Stimulated activated CD8-positive, alpha-beta memory T cell treated with anti-CD3 and anti-CD28 coated beads, Interleukin-12 subunit alpha, Interleukin-12 subunit beta, amount 100 ng/mL, for 4 hours (primary cell): ENCODE results near the gene SDSL.

ENCODE experiments used
- DNase-seq: peaks from one replicate; pipeline ENCODE4 v3.0.0-alpha.2; 2020; ENCODE audit warnings: low read depth

SDSL gene

GRCh38 chr12:113468365-113469223 lies 46.4 kb downstream of the SDSL start:
- no peak for DNase-seq

- no peak for DNase-seq
These were observed 47.2 kb downstream of the SDSL start for GRCh38 chr12:113469224-113469948.

GRCh38 chr12:113469949-113470743 lies 48.0 kb downstream of the SDSL start:
- DNase-seq = no peak

- no peak for DNase-seq
These were observed 48.9 kb downstream of the SDSL start for GRCh38 chr12:113470871-113471618.

GRCh38 chr12:113471619-113472171 lies 49.5 kb downstream of the SDSL start, which contains the start of gene LHX5:
Gene LHX5 (minus strand): TSS chr12:113471871. CDS start chr12:113471498, 373 bp downstream.
- DNase-seq = no peak

- no peak for DNase-seq
These were observed 50.3 kb downstream of the SDSL start for GRCh38 chr12:113472191-113473121.

- DNase-seq = no peak
These were observed 51.2 kb downstream of the SDSL start for GRCh38 chr12:113473400-113473799.

GRCh38 chr12:113473942-113474341 lies 51.8 kb downstream of the SDSL start:
- no peak for DNase-seq

- DNase-seq = no peak
These were observed 52.7 kb downstream of the SDSL start for GRCh38 chr12:113474635-113475436.

GRCh38 chr12:113475451-113476175 lies 53.4 kb downstream of the SDSL start:
- no peak for DNase-seq

- DNase-seq = no peak
These were observed 54.2 kb downstream of the SDSL start for GRCh38 chr12:113476176-113476986.

- DNase-seq = no peak
These were observed 55.1 kb downstream of the SDSL start for GRCh38 chr12:113477171-113477841.

- DNase-seq = no peak
These were observed 55.6 kb downstream of the SDSL start for GRCh38 chr12:113477842-113478215.

- no peak for DNase-seq
These were observed 56.3 kb downstream of the SDSL start for GRCh38 chr12:113478351-113479011.

- no peak for DNase-seq
These were observed 57.0 kb downstream of the SDSL start for GRCh38 chr12:113479216-113479589.

- no peak for DNase-seq
These were observed 57.6 kb downstream of the SDSL start for GRCh38 chr12:113479590-113480335.
